ENCODE data around the gene ICAM5. TPM values are rescaled to one million over a fixed set of nuclear protein-coding genes. Genes with fewer than 3 reads are reported as not detected.

The ICAM5 gene
- total RNA-seq, 1 experiment from 2014 or later: 1.6 TPM

- no peaks in the 10 kb centered on the region; a peak in 1 of 5 replicates for H3K9me3 Mint-ChIP-seq
- Histone ChIP-seq H3K79me1 (ENCODE audit: insufficient read depth, low read depth, low read length, poor library complexity, severe bottlenecking) (no peaks in the 10 kb centered on the region), H4K20me1 (ENCODE audit: control insufficient read depth, insufficient read depth, insufficient read length) (no peaks in the 10 kb centered on the region), H2AFZ (ENCODE audit: low read length) (no peak overlapping the region), H4K8ac (replicated peaks; ENCODE audit: insufficient read length, low read depth, low read length) (no peak overlapping the region), H3K56ac (ENCODE audit: insufficient read length, low read depth, low read length) (no peak overlapping the region), H3K23ac (ENCODE audit: insufficient read length, low read depth, low read length) (no peak overlapping the region), H3K27ac (ENCODE audit: insufficient read length, low read depth, low read length) (no peak overlapping the region), H3K4ac (ENCODE audit: low read depth, low read length) (no peak overlapping the region), H3K9me3 (ENCODE audit: control insufficient read depth, low read depth, low read length) (no peaks in the 10 kb centered on the region), H3K27me3 (ENCODE audit: insufficient read depth, low read length) (no peaks in the 10 kb centered on the region), H3K4me1 (ENCODE audit: insufficient read depth, low read length) (no peaks in the 10 kb centered on the region), H3K9ac (ENCODE audit: extremely low read depth, insufficient read length, low read length) (no peak overlapping the region), H2BK120ac (ENCODE audit: low read depth, low read length, poor library complexity, severe bottlenecking) (no peak overlapping the region), H2BK5ac (ENCODE audit: insufficient read length, low read length) (no peak overlapping the region), H2BK15ac (ENCODE audit: low read depth, low read length) (no peak overlapping the region), H2BK20ac (ENCODE audit: low read depth, low read length, poor library complexity, severe bottlenecking) (no peak overlapping the region), H3T11ph (ENCODE audit: low read length) (no peak overlapping the region), H4K91ac (ENCODE audit: insufficient read length, low read depth, low read length) (no peak overlapping the region), H3K23me2 (ENCODE audit: insufficient read length, low read depth, low read length, poor library complexity, severe bottlenecking) (no peaks in the 10 kb centered on the region), H3K4me2 (ENCODE audit: insufficient read depth, insufficient read length, low read length) (no peak overlapping the region), H3K18ac (ENCODE audit: insufficient read length, low read depth, low read length) (no peak overlapping the region), H3K79me2 (ENCODE audit: insufficient read depth, low read length) (no peaks in the 10 kb centered on the region), H2AK5ac (ENCODE audit: insufficient read length, low read length) (no peak overlapping the region), H4K5ac (ENCODE audit: insufficient read length, low read depth, low read length) (no peak overlapping the region), H3K14ac (ENCODE audit: insufficient read depth, low read length) (no peak overlapping the region), H2BK12ac (ENCODE audit: insufficient read length, low read depth, low read length) (no peak overlapping the region)
- DNase-seq: no peak
- H3K36me3 Mint-ChIP-seq (ENCODE audit: insufficient read depth in 1 of 3, low read depth in 3 of 3): peaks cover 25 to 74% (median 69%) of the 10 kb centered on the region in 3 experiments
- TF ChIP-seq, protein P1, sequence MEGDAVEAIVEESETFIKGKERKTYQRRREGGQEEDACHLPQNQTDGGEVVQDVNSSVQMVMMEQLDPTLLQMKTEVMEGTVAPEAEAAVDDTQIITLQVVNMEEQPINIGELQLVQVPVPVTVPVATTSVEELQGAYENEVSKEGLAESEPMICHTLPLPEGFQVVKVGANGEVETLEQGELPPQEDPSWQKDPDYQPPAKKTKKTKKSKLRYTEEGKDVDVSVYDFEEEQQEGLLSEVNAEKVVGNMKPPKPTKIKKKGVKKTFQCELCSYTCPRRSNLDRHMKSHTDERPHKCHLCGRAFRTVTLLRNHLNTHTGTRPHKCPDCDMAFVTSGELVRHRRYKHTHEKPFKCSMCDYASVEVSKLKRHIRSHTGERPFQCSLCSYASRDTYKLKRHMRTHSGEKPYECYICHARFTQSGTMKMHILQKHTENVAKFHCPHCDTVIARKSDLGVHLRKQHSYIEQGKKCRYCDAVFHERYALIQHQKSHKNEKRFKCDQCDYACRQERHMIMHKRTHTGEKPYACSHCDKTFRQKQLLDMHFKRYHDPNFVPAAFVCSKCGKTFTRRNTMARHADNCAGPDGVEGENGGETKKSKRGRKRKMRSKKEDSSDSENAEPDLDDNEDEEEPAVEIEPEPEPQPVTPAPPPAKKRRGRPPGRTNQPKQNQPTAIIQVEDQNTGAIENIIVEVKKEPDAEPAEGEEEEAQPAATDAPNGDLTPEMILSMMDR (conservative IDR thresholded peaks at IDR 0.05): no peak
- WGBS (ENCODE audit: extremely low coverage, insufficient read length, low lambda C conversion rate): no CpG with 5 or more reads among the region's 8 CpGs
- no peak overlapping the region for H3K4me3 Mint-ChIP-seq
- no peaks in the 10 kb centered on the region for H3K27me3 Mint-ChIP-seq (ENCODE audit: low read depth)
- H3K27ac Mint-ChIP-seq: no peak overlapping the region
- H3K4me1 Mint-ChIP-seq: no peaks in the 10 kb centered on the region
Observed at GRCh38 chr19:10325732-10326131, 36.0 kb downstream of the ICAM5 start.
